Measurements from ENCODE around the gene MICB. TPM values are rescaled to one million over a fixed set of nuclear protein-coding genes. Genes with fewer than 3 reads are reported as not detected.
"Not testable (repeated sequence)": the region's sequence is repeated elsewhere in the genome, so short reads cannot be mapped to it uniquely, and the experiment has no call there.

Gene MICB
- total RNA-seq (1 to 10 TPM; 4.7 to 6.2 TPM), polyA plus RNA-seq (1 to 10 TPM; 1.8 to 3.5 TPM)
- long read RNA-seq, donor 1, partial matches to known transcripts, result 0 of 1 reads
- long read RNA-seq, donor 1, other reads (novel, unspliced or antisense), result 0 of 1 reads
- long read RNA-seq, donor 2, partial matches to known transcripts, result 0 of 1 reads
- long read RNA-seq, donor 2, other reads (novel, unspliced or antisense), result 0 of 1 reads

- Histone ChIP-seq H3K9me3 (ENCODE audit: control insufficient read depth, low read length) (no peaks in the 10 kb centered on the region), H3K27me3 (ENCODE audit: control insufficient read depth in 1 of 2, insufficient read depth in 2 of 2, low read length in 1 of 2) (no peaks in the 10 kb centered on the region), H3K4me3 (ENCODE audit: low read length in 2 of 2) (peak within 1 kb of the TSS; percentile 2 to 70), H3K36me3 (ENCODE audit: control insufficient read depth in 1 of 2, insufficient read depth in 2 of 2, low read length in 1 of 2) (no peaks in the 10 kb centered on the region), H3K4me1 (ENCODE audit: control insufficient read depth in 1 of 2, insufficient read depth in 2 of 2, low read length in 2 of 2) (peaks cover 0 to 1% of the 10 kb centered on the region in 2 donors), H3K27ac (ENCODE audit: low read depth in 1 of 2, low read length in 2 of 2) (peak within 1 kb of the TSS in 1 of 2 donors; percentile 17)
- intact Hi-C loops (cut with DNase I), result loop anchor here in 1 of 2 donors (5.0 kb wide), 1 partner anchor 99 kb away; no protein-coding TSS in a partner anchor
- peak; percentile 77 for ATAC-seq (ENCODE audit: low FRiP score)
- WGBS, 2 donors, result 1 to 2% methylated on average over 57 to 64 of the region's 64 CpGs
- peak; percentile 83 to 89 for DNase-seq
Measured at GRCh38 chr6:31497531-31498476, at the start of gene MICB. MICB (plus strand) TSS chr6:31498145; CDS start chr6:31498194, 49 bp downstream.

- Histone ChIP-seq H3K36me3 (ENCODE audit: control insufficient read depth in 1 of 2, insufficient read depth in 2 of 2, low read length in 1 of 2) (no peaks in the 10 kb centered on the region), H3K27me3 (ENCODE audit: control insufficient read depth in 1 of 2, insufficient read depth in 2 of 2, low read length in 1 of 2) (no peaks in the 10 kb centered on the region), H3K4me1 (ENCODE audit: control insufficient read depth in 1 of 2, insufficient read depth in 2 of 2, low read length in 2 of 2) (no peaks in the 10 kb centered on the region), H3K4me3 (ENCODE audit: low read length in 2 of 2) (no peak overlapping the region), H3K9me3 (ENCODE audit: control insufficient read depth, low read length) (peaks cover 5% of the 10 kb centered on the region), H3K27ac (ENCODE audit: low read depth in 1 of 2, low read length in 2 of 2) (no peak overlapping the region)
- ATAC-seq (ENCODE audit: low FRiP score) (no peak), DNase-seq (no peak)
- 70 to 77% methylated on average over 4 of the region's 4 CpGs for WGBS, 2 donors
- intact Hi-C loops (cut with DNase I), result no loop called here
Measured at GRCh38 chr6:31450751-31451150, 47.2 kb upstream of the MICB start.

DNA sequence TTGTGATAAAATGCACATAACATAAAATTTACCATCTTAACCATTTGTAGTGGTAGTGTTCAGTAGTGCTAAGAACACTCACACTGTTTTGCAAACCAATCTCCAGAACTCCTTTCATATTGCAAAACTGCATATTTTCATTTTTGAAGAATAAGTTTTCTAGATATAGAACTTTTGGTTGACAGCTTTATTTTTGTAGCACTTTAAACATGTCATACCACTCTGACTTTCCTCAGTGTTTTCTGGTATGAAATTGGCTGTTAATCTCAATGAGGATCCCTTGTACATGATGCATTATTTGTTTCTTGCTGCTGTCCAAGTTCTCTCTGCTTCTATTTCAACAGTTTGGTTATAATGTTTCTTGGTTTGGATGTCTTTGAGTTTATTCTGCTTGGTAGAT, 45.1 kb upstream of the MICB start:
- Histone ChIP-seq H3K27me3 (ENCODE audit: control insufficient read depth in 1 of 2, insufficient read depth in 2 of 2, low read length in 1 of 2) (no peaks in the 10 kb centered on the region), H3K36me3 (ENCODE audit: control insufficient read depth in 1 of 2, insufficient read depth in 2 of 2, low read length in 1 of 2) (no peaks in the 10 kb centered on the region), H3K4me3 (ENCODE audit: low read length in 2 of 2) (no peak overlapping the region), H3K4me1 (ENCODE audit: control insufficient read depth in 1 of 2, insufficient read depth in 2 of 2, low read length in 2 of 2) (no peaks in the 10 kb centered on the region), H3K27ac (ENCODE audit: low read depth in 1 of 2, low read length in 2 of 2) (no peak overlapping the region), H3K9me3 (ENCODE audit: control insufficient read depth, low read length) (peaks cover 5% of the 10 kb centered on the region)
- intact Hi-C loops (cut with DNase I), result no loop called here
- DNase-seq (no peak), ATAC-seq (ENCODE audit: low FRiP score) (no peak)

DNA sequence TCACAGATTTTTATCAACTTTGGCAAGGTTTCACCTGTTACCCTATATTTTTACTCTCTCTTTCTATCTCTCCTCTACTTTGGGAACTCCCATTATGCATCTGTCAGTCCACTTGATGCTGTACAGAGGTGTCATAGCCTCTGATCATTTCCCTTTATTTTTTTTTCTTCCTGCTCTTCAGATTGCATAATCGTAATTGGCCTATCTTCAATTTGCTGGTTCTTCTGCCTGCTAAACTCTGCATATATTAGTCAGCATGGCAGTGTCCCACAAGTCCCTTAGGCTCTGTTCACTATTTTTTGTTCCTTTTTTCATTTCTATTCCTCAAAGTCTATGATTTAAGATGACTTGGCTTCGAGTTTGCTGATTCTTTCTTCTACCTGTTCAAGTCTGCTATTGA, 44.7 kb upstream of the MICB start:
- Histone ChIP-seq H3K4me1 (ENCODE audit: control insufficient read depth in 1 of 2, insufficient read depth in 2 of 2, low read length in 2 of 2) (no peaks in the 10 kb centered on the region), H3K9me3 (ENCODE audit: control insufficient read depth, low read length) (peaks cover 5% of the 10 kb centered on the region), H3K27me3 (ENCODE audit: control insufficient read depth in 1 of 2, insufficient read depth in 2 of 2, low read length in 1 of 2) (no peaks in the 10 kb centered on the region), H3K36me3 (ENCODE audit: control insufficient read depth in 1 of 2, insufficient read depth in 2 of 2, low read length in 1 of 2) (no peaks in the 10 kb centered on the region), H3K4me3 (ENCODE audit: low read length in 2 of 2) (no peak overlapping the region), H3K27ac (ENCODE audit: low read depth in 1 of 2, low read length in 2 of 2) (no peak overlapping the region)
- 85 to 86% methylated on average over 2 of the region's 2 CpGs for WGBS, 2 donors
- DNase-seq (no peak), ATAC-seq (ENCODE audit: low FRiP score) (no peak)
- intact Hi-C loops (cut with DNase I), result no loop called here

DNA sequence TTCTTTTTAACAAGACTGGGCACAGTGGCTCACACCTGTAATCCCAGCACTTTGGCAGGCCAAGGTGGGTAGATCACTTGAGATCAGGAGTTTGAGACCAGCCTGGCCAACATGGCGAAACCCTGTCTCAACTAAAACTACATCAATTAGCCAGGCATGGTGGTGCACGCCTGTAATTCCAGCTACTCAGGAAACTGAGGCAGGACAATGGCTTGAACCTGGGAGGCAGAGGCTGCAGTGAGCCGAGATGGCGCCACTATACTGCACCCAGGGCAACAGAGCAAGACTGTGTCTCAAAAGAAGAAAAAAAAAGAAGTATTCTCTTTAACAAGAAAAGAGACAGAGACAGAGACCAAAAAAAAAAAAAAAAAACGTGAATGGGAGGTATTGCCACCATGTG, 38.1 kb upstream of the MICB start:
- H3K27ac ChIP-seq (ENCODE audit: low read depth in 1 of 2, low read length in 2 of 2); H3K4me3 ChIP-seq (ENCODE audit: low read length in 2 of 2); DNase-seq; H3K27me3 ChIP-seq (ENCODE audit: control insufficient read depth in 1 of 2, insufficient read depth in 2 of 2, low read length in 1 of 2); H3K36me3 ChIP-seq (ENCODE audit: control insufficient read depth in 1 of 2, insufficient read depth in 2 of 2, low read length in 1 of 2); H3K9me3 ChIP-seq (ENCODE audit: control insufficient read depth, low read length); H3K4me1 ChIP-seq (ENCODE audit: control insufficient read depth in 1 of 2, insufficient read depth in 2 of 2, low read length in 2 of 2); intact Hi-C loops (cut with DNase I); ATAC-seq (ENCODE audit: low FRiP score): not testable (repeated sequence)
- WGBS, 2 donors, result 78 to 85% methylated on average over 5 of the region's 5 CpGs

DNA sequence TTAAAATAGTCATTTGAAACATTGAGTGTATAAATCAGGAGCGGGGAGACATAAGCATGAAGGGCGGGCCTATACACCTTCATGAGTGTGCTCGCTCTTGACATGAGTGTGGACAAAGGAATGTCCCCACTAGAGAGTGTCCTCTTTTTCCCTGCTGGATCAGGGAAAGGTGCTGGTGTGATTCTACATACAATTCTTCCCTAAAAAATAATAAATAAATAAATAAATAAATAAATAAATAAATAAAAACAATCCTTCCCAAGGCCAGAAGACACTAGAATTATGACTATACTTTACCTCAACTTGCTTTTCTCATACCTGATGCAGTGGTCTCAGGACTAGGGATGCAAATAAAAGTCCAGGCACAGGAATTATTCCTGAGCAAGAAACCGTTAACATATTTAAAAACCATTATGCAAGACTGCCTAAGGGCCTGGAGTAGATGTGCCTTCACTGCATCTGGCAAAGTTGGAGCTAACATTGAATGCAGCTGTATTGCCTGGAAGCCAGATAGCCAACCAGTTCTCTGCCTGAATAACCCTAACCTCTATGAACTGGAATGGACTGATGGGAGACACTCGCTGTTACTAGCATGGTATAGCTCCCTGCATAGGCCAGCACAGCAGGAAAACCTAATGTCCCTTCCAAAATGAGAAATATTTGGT, 37.5 kb upstream of the MICB start:
- H3K4me3 ChIP-seq (ENCODE audit: low read length in 2 of 2), result no peak overlapping the region
- no peaks in the 10 kb centered on the region for H3K4me1 ChIP-seq (ENCODE audit: control insufficient read depth in 1 of 2, insufficient read depth in 2 of 2, low read length in 2 of 2)
- H3K27ac ChIP-seq (ENCODE audit: low read depth in 1 of 2, low read length in 2 of 2), result no peak overlapping the region
- DNase-seq, result no peak
- H3K9me3 ChIP-seq (ENCODE audit: control insufficient read depth, low read length), result no peaks in the 10 kb centered on the region
- no peaks in the 10 kb centered on the region for H3K36me3 ChIP-seq (ENCODE audit: control insufficient read depth in 1 of 2, insufficient read depth in 2 of 2, low read length in 1 of 2)
- H3K27me3 ChIP-seq (ENCODE audit: control insufficient read depth in 1 of 2, insufficient read depth in 2 of 2, low read length in 1 of 2), result no peaks in the 10 kb centered on the region
- intact Hi-C loops (cut with DNase I), result no loop called here
- no peak for ATAC-seq (ENCODE audit: low FRiP score)
- 99% methylated on average over 5 of the region's 5 CpGs for WGBS, 2 donors

- no peak for ATAC-seq (ENCODE audit: low FRiP score)
- no peak overlapping the region for H3K4me3 ChIP-seq (ENCODE audit: low read length in 2 of 2)
- 58 to 59% methylated on average over 11 of the region's 11 CpGs for WGBS, 2 donors
- H3K27me3 ChIP-seq (ENCODE audit: control insufficient read depth in 1 of 2, insufficient read depth in 2 of 2, low read length in 1 of 2), result no peaks in the 10 kb centered on the region
- no peak for DNase-seq
- no peaks in the 10 kb centered on the region for H3K36me3 ChIP-seq (ENCODE audit: control insufficient read depth in 1 of 2, insufficient read depth in 2 of 2, low read length in 1 of 2)
- no peak overlapping the region for H3K27ac ChIP-seq (ENCODE audit: low read depth in 1 of 2, low read length in 2 of 2)
- intact Hi-C loops (cut with DNase I), result no loop called here
- no peaks in the 10 kb centered on the region for H3K9me3 ChIP-seq (ENCODE audit: control insufficient read depth, low read length)
- H3K4me1 ChIP-seq (ENCODE audit: control insufficient read depth in 1 of 2, insufficient read depth in 2 of 2, low read length in 2 of 2), result no peaks in the 10 kb centered on the region
Measured at GRCh38 chr6:31462026-31462963, 35.6 kb upstream of the MICB start.
